CD4-positive, alpha-beta T cell treated with Interleukin-4 for 1 hour (primary cell): Measurements from ENCODE around the gene ZSWIM6.
"Not testable (repeated sequence)": the region's sequence is repeated elsewhere in the genome, so short reads cannot be mapped to it uniquely, and the experiment has no call there.

Source experiments
- DNase-seq, 2 donors: peaks; one replicate each; pipeline ENCODE4 v3.0.0-alpha.2; 2020 to 2022

Gene ZSWIM6

GRCh38 chr5:61366497-61367240 lies 34.6 kb downstream of the ZSWIM6 start:
- DNase-seq: no peak

DNA sequence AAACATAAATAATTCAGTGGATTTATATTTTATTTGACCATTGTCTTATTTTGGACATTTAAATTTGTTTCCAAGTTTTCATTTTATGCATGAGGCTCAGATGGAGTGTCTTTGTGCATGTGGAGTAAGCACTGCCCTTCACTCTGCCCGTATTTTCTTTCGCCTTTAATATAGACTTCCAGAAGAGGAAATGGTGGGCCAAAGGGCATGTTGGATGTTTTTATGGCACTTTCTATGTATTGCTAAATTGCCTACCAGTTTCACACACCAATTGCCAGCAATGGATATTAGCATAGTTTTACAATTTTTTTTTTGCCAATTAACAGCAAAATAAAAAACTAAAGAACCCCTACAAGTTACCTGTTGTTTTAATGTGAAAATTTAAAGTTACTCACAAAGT lies 38.4 kb downstream of the ZSWIM6 start:
- no peak for DNase-seq

DNA sequence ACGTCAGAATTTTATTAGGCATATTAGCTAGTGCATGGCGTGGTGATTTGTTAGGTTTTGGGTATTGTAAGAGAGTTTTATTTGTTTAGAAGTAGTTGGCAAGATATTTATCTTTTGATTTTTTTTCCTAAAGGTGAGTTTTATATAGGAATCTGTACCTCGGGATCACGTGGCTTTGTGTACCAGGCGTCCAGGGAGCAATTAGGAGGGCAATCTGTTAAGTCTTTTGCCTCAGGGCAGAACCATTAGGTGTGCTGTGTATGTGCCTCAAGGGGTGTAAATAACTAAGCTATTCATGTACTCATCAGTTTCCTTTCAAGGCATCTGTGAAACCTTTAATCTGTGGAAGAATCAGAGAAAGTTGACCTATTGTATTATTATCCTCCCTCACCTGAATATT lies 39.4 kb downstream of the ZSWIM6 start:
- DNase-seq: no peak

DNA sequence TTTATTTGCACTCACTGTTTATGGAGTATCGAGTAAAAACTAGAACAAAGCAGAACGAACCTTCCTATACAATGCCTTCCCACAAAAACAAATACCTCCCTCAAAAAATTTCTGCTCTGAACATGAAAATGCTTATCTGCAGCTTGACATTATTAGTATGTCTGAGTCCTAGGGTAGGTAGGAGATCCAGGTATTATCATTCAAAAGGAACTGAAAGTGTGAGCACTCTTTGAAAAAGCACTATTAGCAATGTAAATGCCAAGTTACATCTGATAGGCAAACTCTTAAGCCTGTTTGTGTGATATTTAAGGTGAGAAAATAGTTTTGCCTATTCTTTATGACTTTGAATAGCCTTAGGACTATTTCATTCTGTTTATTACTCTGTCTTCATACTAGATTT lies 47.6 kb downstream of the ZSWIM6 start:
- no peak for DNase-seq

- DNase-seq: no peak
Measured at GRCh38 chr5:61381968-61382367, 49.9 kb downstream of the ZSWIM6 start.

DNA sequence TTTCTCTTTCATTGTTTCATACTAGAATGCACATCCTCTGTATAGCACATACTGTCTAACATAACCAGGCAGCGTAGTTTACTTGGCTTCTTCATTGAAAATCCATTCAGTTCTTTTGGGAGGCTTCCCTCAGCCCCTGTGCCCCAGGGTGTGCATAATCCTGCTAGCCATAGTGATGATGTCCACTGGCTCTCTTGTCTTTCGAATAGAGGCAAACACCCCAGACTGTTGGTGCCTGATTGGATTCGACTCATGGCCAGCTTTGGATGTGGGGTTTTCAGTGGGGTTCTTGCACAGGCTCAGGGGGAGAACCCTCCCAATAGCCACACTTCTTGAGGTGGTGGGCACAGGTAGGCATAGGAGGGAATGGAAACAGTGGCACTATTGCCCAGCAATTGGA lies 53.6 kb downstream of the ZSWIM6 start:
- no peak for DNase-seq

DNA sequence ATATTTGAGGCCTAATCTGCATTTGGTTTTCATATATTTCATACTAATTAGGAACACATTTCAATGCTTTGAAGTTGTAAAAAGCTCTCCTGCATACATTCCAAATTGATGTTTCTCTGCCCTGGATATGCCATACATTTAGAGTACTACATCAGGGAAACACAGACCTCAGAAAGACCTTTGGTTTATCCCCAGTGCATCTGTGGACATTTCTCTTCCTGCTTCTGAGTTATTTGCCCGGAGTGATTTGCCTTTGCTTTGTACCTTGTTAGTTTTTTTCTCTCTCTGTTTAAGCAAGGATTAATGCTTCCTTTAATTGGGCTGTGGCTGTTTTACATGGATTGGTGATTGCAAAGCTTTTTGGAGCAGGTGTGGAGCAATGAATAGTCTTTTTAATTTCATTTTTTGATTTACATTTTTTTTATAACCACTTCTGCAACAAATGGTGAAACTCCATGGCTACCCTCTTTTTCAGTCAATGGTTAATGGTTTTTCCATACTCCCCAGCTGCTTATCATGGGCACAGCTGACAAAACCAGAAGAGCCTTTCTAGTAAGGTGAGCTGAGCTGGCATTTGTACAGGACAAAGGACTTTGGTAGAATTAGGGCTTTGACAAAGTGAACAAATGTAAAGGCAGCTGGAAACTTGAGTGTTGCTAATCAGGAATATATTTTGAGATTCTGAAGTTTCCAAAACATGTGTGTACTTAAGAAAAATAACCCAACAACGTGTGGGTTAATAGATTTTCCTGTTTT lies 54.2 kb downstream of the ZSWIM6 start:
- DNase-seq: no peak

GRCh38 chr5:61389609-61390008 lies 57.6 kb downstream of the ZSWIM6 start:
- no peak for DNase-seq

- no peak for DNase-seq
Measured at GRCh38 chr5:61394078-61394704, 62.1 kb downstream of the ZSWIM6 start.

DNA sequence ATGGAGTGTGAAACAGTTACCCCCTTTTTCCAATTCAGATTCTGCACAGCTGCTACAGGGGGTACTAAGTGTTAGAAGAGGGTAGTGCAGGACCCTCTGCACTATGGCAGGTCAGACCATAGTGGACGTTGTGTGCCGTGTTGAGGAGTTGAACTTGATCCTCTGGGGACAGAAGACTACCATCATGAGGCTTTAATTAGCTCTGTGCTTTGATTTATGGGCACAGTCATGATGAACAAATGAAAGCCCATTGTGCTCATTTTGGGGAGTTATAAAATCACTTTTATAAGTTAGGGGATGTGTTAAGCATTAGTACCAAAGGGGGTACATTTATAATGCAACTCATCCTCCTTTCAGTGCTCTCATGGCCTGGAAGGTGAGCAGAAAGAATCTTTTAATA lies 62.7 kb downstream of the ZSWIM6 start:
- DNase-seq: no peak

- DNase-seq: no peak
Measured at GRCh38 chr5:61397238-61397637, 65.2 kb downstream of the ZSWIM6 start.

- no peak for DNase-seq
Measured at GRCh38 chr5:61397937-61398336, 65.9 kb downstream of the ZSWIM6 start.

DNA sequence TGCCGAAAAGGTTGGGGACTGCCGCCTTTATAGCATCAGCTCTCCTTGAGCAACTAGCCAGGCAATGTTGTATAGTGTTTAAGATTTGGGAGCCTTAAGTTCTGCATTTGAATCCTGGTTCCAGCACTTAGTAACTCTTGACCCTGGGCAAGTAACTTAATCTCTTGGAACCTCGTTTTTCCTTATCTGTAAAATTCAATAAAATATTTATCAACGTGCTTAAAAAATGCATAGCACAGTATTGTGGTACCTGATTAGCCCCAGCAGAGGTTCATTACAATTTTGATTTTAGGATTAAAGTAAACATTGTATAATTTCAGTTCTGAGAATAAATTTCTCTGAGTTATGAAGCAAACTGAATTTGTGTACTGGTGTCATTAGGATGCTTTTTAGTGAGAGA lies 66.4 kb downstream of the ZSWIM6 start:
- DNase-seq: no peak

- DNase-seq: no peak
Measured at GRCh38 chr5:61399679-61400078, 67.6 kb downstream of the ZSWIM6 start.

GRCh38 chr5:61401726-61402125 lies 69.7 kb downstream of the ZSWIM6 start:
- DNase-seq: no peak

DNA sequence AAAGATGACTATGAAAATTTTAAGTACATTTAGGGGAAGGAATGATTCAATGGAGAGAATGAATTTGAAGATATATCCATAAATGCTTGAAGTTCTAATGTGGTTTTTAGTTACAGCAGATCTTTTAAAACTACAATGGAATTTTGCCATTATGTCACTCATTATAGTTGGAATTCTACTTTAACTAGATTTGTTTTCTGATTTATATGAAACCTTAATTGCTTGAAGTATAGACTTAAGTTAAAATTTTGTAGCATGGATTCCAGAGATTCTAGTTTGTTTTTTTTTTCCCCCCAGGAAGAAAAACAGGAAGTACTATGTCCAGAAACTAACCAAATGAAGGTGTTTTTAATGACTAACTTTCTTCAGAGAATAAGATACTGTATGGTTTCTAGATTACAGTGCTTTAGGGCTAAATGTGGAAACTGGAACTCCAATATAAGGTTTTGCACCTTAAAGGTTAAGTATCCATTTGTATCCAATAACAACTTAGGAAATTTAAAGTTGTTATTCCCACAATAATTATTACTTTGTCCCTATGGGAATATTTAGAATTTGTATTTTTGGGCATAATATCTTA lies 70.3 kb downstream of the ZSWIM6 start:
- no peak for DNase-seq

DNA sequence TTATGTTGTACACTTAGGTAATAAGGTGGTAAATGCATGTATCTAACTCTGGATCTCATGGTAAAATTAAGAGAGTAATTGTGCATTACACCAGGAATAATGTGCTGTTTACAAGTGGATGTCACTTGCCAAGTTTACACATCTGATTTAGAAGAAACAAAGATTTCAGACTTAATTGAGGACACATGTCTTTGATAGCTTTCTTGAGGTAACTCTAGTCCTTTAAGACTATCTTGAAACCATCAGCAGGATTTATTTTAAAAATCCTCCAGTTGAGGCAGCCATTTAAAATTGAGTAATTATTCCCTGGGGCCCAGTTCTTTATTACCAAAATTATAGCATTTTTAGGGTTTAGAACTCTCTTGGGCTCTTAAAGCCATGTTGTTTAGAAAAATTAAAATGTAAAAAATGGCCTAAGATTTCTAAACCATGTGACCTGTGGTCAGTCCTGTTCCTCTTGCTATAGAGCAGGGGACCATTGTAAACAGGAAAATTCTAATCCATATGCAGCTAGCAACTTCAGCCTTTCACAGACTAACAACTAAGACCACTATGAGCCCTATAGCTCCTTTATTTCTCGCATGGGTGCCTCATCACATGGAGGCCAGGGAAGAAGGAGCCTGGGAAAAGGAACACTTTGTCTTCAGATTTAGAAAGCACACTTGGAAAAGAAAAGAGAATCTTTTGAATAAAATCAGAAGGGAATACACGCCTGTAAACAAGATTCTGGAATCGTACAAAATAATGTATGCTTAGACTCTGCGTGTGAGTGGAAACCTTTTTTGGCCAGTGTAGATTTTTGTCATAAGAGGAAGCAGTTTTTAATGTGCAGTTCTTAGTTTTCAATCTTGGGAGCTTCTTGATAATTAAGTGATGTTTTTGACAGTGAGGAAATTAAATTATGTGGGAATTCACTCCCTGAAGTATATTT lies 71.2 kb downstream of the ZSWIM6 start:
- DNase-seq: no peak

DNA sequence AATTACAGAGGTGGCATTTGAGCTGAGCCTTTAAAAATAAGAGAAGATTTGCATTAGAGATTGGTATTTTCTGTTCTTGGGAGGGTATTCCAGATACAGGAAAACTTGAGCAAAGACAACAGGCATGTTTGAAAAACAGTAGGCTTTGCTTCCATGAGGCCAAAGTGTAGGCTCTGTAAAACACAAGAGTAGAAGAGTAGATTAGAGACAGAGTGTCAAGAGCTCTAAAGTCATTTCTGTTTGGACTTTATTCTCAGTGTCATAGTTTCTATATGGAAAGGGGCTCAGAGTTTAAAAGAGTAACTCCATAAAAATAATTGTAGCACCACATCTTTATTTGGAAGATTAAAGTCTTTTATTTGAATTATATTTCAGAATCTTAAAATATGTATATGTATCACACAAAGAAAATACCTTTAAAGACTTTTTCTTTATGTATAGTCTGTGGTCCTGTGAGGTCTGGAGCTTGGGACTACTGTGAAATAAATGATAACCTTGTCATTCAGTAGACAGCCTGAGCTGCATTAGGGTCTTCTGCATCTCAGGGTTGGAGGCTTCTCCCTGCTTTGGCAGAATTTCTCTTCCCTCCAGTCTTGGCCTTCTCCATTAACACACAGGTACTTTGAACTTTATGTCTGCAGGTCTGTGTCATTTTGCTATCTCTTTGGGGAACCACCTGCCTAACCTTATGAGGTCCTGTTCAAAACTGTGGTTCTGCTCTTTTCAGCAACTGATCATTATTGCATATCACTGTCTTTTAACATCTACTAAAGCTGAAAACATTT lies 73.6 kb downstream of the ZSWIM6 start:
- DNase-seq: no peak

DNA sequence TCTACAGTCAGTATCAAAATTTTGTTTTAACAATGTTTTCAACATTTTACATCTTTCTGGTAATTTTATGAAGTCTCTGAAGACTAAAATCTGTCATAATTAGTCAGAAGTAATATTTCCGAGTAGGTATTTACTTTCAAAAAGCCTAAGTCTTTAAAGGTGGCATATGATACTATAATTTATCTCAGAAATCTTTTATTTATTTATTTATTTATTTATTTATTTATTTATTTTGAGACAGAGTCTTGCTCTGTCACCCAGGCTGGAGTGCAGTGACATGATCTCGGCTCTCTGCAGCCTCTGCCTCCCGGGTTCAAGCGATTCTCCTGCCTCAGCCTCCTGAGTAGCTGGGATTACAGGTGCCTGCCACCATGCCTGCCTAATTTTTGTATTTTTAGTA lies 74.4 kb downstream of the ZSWIM6 start:
- not testable (repeated sequence) for DNase-seq

- DNase-seq: no peak
Measured at GRCh38 chr5:61407706-61408270, 75.7 kb downstream of the ZSWIM6 start.

GRCh38 chr5:61408476-61409168 lies 76.6 kb downstream of the ZSWIM6 start:
- peak; percentile 97 to 98 for DNase-seq
